Naive B cell (primary cell): ENCODE measurements around the gene ADAMTS6. TPM values are rescaled to one million over a fixed set of nuclear protein-coding genes. Genes with fewer than 3 reads are reported as not detected.

Experiments
- polyA plus RNA-seq, 6 donors: library from polyadenylated mRNA; unstranded; fragments of 300-500 nt; fragmentation: Illumina TruSeq; gene quantifications; one replicate each; pipeline ENCODE4 v1.2.3, GENCODE V29; 2021; ENCODE audit warnings: low read depth in 6 of 6

The ADAMTS6 gene
- polyA plus RNA-seq, 6 donors from 2014 or later: 0.19 to 0.80 (median 0.48) TPM

Other genes with a start within 250 kb of the ADAMTS6 start
- 10 to 100 TPM in 3 of 6 donors, 1 to 10 TPM in 3; 5.7 to 13.3 (median 10.8) TPM for gene CENPK, start 81.2 kb upstream of the ADAMTS6 start, polyA plus RNA-seq
- 10 to 100 TPM; 18.2 to 32.7 (median 25.9) TPM for gene PPWD1, start 81.4 kb upstream of the ADAMTS6 start, polyA plus RNA-seq
- gene TRIM23, start 142.4 kb upstream of the ADAMTS6 start, polyA plus RNA-seq: 10 to 100 TPM; 16.0 to 21.5 (median 18.6) TPM
- 1 to 10 TPM; 3.6 to 8.8 (median 5.5) TPM for gene SHLD3, start 143.1 kb upstream of the ADAMTS6 start, polyA plus RNA-seq
- 10 to 100 TPM; 16.2 to 21.7 (median 18.4) TPM for gene TRAPPC13, start 143.1 kb upstream of the ADAMTS6 start, polyA plus RNA-seq
- gene SGTB, start 240.2 kb upstream of the ADAMTS6 start, polyA plus RNA-seq: 1 to 10 TPM; 1.9 to 4.3 (median 3.2) TPM
- 1 to 10 TPM; 1.9 to 7.3 (median 4.1) TPM for gene NLN, start 240.3 kb upstream of the ADAMTS6 start, polyA plus RNA-seq